Gastroesophageal sphincter (tissue), 4 donors: ENCODE data around the gene PKIB. TPM values are rescaled to one million over a fixed set of nuclear protein-coding genes. Genes with fewer than 3 reads are reported as not detected.

ENCODE experiments used
- ATAC-seq: fragments of 150-250 bp; one replicate; pipeline ENCODE4 v1.9.1; 2016; ENCODE audit warnings: mild to moderate bottlenecking, moderate library complexity
- H3K27ac ChIP-seq, 4 donors: fragments of 200-600 bp; sonication (generic) in 3 of 4; 1 replicate in 3 of 4; 2 replicates in 1 of 4; pipeline ENCODE4 v1.5.1; 2016 to 2019
- H3K27me3 ChIP-seq: fragments of 200-600 bp; sonication (generic); one replicate; pipeline ENCODE4 v1.5.1; 2019
- H3K36me3 ChIP-seq, 2 donors: fragments of 200-600 bp; sonication (generic); one replicate each; pipeline ENCODE4 v1.5.1; 2019; ENCODE audit warnings: control low read depth in 1 of 2
- H3K4me1 ChIP-seq, 3 donors: fragments of 200-600 bp; sonication (generic); 1 replicate in 2 of 3; 2 replicates in 1 of 3; pipeline ENCODE4 v1.5.1; 2016 to 2019; ENCODE audit warnings: control low read depth in 2 of 3
- H3K4me3 ChIP-seq, 2 donors: fragments of 200-600 bp; sonication (generic); one replicate each; pipeline ENCODE4 v1.5.1; 2019; ENCODE audit warnings: mild to moderate bottlenecking in 1 of 2, moderate library complexity in 1 of 2
- H3K9me3 ChIP-seq, 3 donors: fragments of 200-600 bp; sonication (generic); one replicate each; pipeline ENCODE4 v1.5.1; 2017 to 2019; ENCODE audit warnings: control low read depth in 2 of 3
- CTCF ChIP-seq, 4 experiments: fragments of 200-600 bp in 2 of 4; fragments of 450-650 bp in 2 of 4; sonication (generic) in 1 of 4; IDR thresholded peaks; one replicate each; pipeline ENCODE4 v1.5.1; 2017 to 2019; ENCODE audit warnings: antibody characterized with exemption in 4 of 4, mild to moderate bottlenecking in 2 of 4, moderate library complexity in 2 of 4
- EP300 ChIP-seq: sonication (generic); formaldehyde crosslinking; IDR thresholded peaks from one replicate; pipeline ENCODE4 v1.6.1; 2017; ENCODE audit warnings: antibody characterized with exemption, mild to moderate bottlenecking
- POLR2A ChIP-seq, 2 donors: fragments of 450-650 bp; IDR thresholded peaks; one replicate each; pipeline ENCODE4 v1.6.1; 2017; ENCODE audit warnings: antibody characterized with exemption in 2 of 2, mild to moderate bottlenecking in 2 of 2, moderate library complexity in 1 of 2
- POLR2AphosphoS5 ChIP-seq: sonication (generic); formaldehyde crosslinking; IDR thresholded peaks from one replicate; pipeline ENCODE4 v1.6.1; 2017; ENCODE audit warnings: antibody characterized with exemption
- WGBS, 2 donors: methylation state at CpG; one replicate each; pipeline ENCODE4 v1.1.5; 2018; ENCODE audit warnings: low coverage in 1 of 2; 5-methylcytosine and 5-hydroxymethylcytosine counted together
- total RNA-seq, 4 donors: library from RNA; depleted of rRNA; stranded (reverse); fragments of >200 nt; gene quantifications; one replicate each; pipeline ENCODE4 v1.1.0, GENCODE V29; 2016

The PKIB gene
- total RNA-seq, 4 donors from 2014 or later, result 0.67 to 1.1 TPM; not detected in 2

DNA sequence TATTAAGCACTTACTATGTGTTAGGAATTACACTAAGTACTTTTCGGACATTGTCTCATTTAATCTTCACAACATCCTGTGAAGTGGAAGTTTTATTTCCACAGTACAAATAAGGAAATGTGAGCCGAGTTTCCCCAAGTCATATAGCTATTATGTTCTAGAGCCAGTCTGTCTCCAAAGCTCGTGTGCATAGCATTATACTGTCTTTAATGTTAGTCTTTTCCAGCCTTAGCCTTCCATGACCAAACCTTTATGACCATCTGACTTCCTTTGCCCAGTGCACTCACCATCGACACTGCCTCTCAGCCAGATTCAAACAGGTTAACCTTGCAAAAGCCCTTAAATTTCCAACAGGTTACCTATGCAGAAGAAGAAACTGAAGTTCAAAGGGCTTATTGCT is 55.7 kb downstream of the PKIB start:
- TF ChIP-seq CTCF (IDR thresholded peaks at IDR 0.05) (no peak), POLR2A (IDR thresholded peaks at IDR 0.05) (no peak)
- no peak for ATAC-seq
- 53 to 78% methylated on average over 4 of the region's 4 CpGs for WGBS, 2 donors
- H3K4me3 ChIP-seq, result no peak overlapping the region
- H3K27me3 ChIP-seq, result no peaks in the 10 kb centered on the region
- no peak overlapping the region for H3K27ac ChIP-seq
- no peaks in the 10 kb centered on the region for H3K36me3 ChIP-seq
- no peaks in the 10 kb centered on the region for H3K9me3 ChIP-seq
- no peaks in the 10 kb centered on the region for H3K4me1 ChIP-seq

- no peaks in the 10 kb centered on the region for H3K27me3 ChIP-seq
- 90 to 100% methylated on average over 1 to 2 of the region's 2 CpGs for WGBS, 2 donors
- H3K36me3 ChIP-seq, result no peaks in the 10 kb centered on the region
- no peak overlapping the region for H3K4me3 ChIP-seq
- TF ChIP-seq CTCF (IDR thresholded peaks at IDR 0.05) (no peak), EP300 (no peak), POLR2A (IDR thresholded peaks at IDR 0.05) (no peak), POLR2AphosphoS5 (no peak)
- no peaks in the 10 kb centered on the region for H3K9me3 ChIP-seq
- no peak overlapping the region for H3K27ac ChIP-seq
- no peak for ATAC-seq
- H3K4me1 ChIP-seq, result no peaks in the 10 kb centered on the region
Measured at GRCh38 chr6:122666418-122666817, 56.2 kb downstream of the PKIB start.

- TF ChIP-seq POLR2A (IDR thresholded peaks at IDR 0.05) (no peak), EP300 (no peak), CTCF (IDR thresholded peaks at IDR 0.05) (no peak), POLR2AphosphoS5 (no peak)
- Histone ChIP-seq H3K4me3 (no peak overlapping the region), H3K4me1 (no peaks in the 10 kb centered on the region), H3K27ac (no peak overlapping the region), H3K36me3 (no peaks in the 10 kb centered on the region), H3K27me3 (no peaks in the 10 kb centered on the region), H3K9me3 (no peaks in the 10 kb centered on the region)
- ATAC-seq, result no peak
- 43 to 67% methylated on average over 1 to 2 of the region's 2 CpGs for WGBS, 2 donors
Measured at GRCh38 chr6:122669418-122669817, 59.2 kb downstream of the PKIB start.

DNA sequence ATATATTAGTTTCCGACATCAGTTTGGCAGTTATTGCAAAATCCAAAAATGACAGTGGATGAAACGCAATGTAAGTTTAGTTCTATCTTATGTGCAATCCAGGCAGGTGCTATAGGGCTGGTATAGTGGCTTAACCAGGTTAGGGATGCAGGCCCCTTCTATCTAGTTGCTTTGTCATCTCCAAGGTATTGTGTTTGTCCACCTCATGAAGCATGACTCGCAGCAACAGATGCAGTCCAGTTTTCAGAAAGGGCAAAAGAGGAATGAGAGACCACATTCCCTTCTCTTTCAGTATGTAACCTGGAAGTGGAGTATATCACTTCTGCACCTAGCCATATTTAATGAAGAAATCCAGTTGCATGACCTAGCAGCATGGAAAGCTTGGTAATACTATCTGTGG is 59.7 kb downstream of the PKIB start:
- H3K27me3 ChIP-seq, result no peaks in the 10 kb centered on the region
- no peaks in the 10 kb centered on the region for H3K36me3 ChIP-seq
- TF ChIP-seq CTCF (IDR thresholded peaks at IDR 0.05) (no peak), POLR2AphosphoS5 (no peak), POLR2A (IDR thresholded peaks at IDR 0.05) (no peak), EP300 (no peak)
- no peaks in the 10 kb centered on the region for H3K9me3 ChIP-seq
- no peaks in the 10 kb centered on the region for H3K4me1 ChIP-seq
- 92 to 94% methylated on average over 2 to 3 of the region's 3 CpGs for WGBS, 2 donors
- ATAC-seq, result no peak
- no peak overlapping the region for H3K4me3 ChIP-seq
- no peak overlapping the region for H3K27ac ChIP-seq

- H3K27ac ChIP-seq, result no peak overlapping the region
- H3K36me3 ChIP-seq, result no peaks in the 10 kb centered on the region
- no peaks in the 10 kb centered on the region for H3K9me3 ChIP-seq
- H3K4me3 ChIP-seq, result no peak overlapping the region
- H3K27me3 ChIP-seq, result no peaks in the 10 kb centered on the region
- ATAC-seq, result no peak
- TF ChIP-seq POLR2A (IDR thresholded peaks at IDR 0.05) (no peak), CTCF (IDR thresholded peaks at IDR 0.05) (no peak), EP300 (no peak), POLR2AphosphoS5 (no peak)
- WGBS, 2 donors, result 47 to 63% methylated on average over 2 of the region's 2 CpGs
- H3K4me1 ChIP-seq, result no peaks in the 10 kb centered on the region
Measured at GRCh38 chr6:122671251-122671650, 61.0 kb downstream of the PKIB start.
